K562 (cell line): ENCODE results near the gene PTAR1. TPM values are rescaled to one million over a fixed set of nuclear protein-coding genes. Genes with fewer than 3 reads are reported as not detected.

Source experiments
- ARID3A ChIP-seq: IDR thresholded peaks from 2 replicates; pipeline ENCODE4 v1.6.1; 2012; ENCODE audit warnings: low read depth, low read length, improper control_type of control experiment, borderline replicate concordance
- ATF3 ChIP-seq, 2 experiments: fragments of 450-650 bp in 1 of 2; sonication (generic) in 1 of 2; formaldehyde crosslinking in 1 of 2; IDR thresholded peaks in 1 of 2; conservative IDR thresholded peaks in 1 of 2; 2 replicates each; pipeline versions ENCODE4 v1.6.1 to v1.8.1; 2016 to 2023; ENCODE audit warnings: mild to moderate bottlenecking in 2 of 2, moderate library complexity in 2 of 2, inconsistent platforms in 1 of 2, missing genetic modification reagents in 1 of 2
- ETV1 ChIP-seq: fragments of 450-650 bp; conservative IDR thresholded peaks from 2 replicates; pipeline ENCODE4 v1.6.1; 2016; ENCODE audit warnings: missing genetic modification characterization, control low read depth, low read depth, missing compliant biosample characterization
- FOXA3 ChIP-seq, 2 experiments: fragments of 450-650 bp in 1 of 2; sonication (generic) in 1 of 2; formaldehyde crosslinking; IDR thresholded peaks in 1 of 2; conservative IDR thresholded peaks in 1 of 2; 2 replicates each; pipeline versions ENCODE4 v1.4.0 to v1.8.0; 2020 to 2022; ENCODE audit warnings: mild to moderate bottlenecking in 2 of 2, missing genetic modification reagents in 1 of 2
- HMGN3 ChIP-seq: IDR thresholded peaks from 2 replicates; pipeline ENCODE4 v1.6.1; 2011; ENCODE audit warnings: borderline replicate concordance, low read depth, mild to moderate bottlenecking, mixed read lengths, low read length; ENCODE audit not compliant: insufficient read length; ENCODE audit errors: extremely low read depth
- MXD1 ChIP-seq: fragments of 250-450 bp; sonication (Bioruptor Pico); IDR thresholded peaks from 2 replicates; pipeline ENCODE4 v1.8.0; 2021; ENCODE audit warnings: borderline replicate concordance, mild to moderate bottlenecking, moderate library complexity; ENCODE audit not compliant: poor library complexity, severe bottlenecking
- PCBP2 ChIP-seq: fragments of 200-400 bp; formaldehyde crosslinking; IDR thresholded peaks from 2 replicates; pipeline ENCODE4 v1.6.1; 2018; ENCODE audit warnings: low read length, low read depth, mild to moderate bottlenecking, moderate library complexity; ENCODE audit not compliant: poor library complexity, severe bottlenecking
- POLR3A ChIP-seq: IDR thresholded peaks from 2 replicates; pipeline ENCODE4 v1.6.1; 2011; ENCODE audit warnings: borderline replicate concordance, mild to moderate bottlenecking, moderate library complexity; ENCODE audit not compliant: insufficient read length, insufficient read depth; ENCODE audit errors: extremely low read depth
- RAD51 ChIP-seq: fragments of 450-650 bp; IDR thresholded peaks from 2 replicates; pipeline ENCODE4 v1.7.1; 2016; ENCODE audit warnings: low read depth, mild to moderate bottlenecking, borderline replicate concordance
- RBBP5 ChIP-seq: fragments of 200-600 bp; sonication (generic); IDR thresholded peaks from 2 replicates; pipeline ENCODE4 v1.6.1; 2012; ENCODE audit warnings: borderline replicate concordance, mild to moderate bottlenecking, low read length, control low read depth, inconsistent platforms; ENCODE audit not compliant: insufficient read depth, poor library complexity, severe bottlenecking
- RBM14 ChIP-seq: fragments of 200-400 bp; formaldehyde crosslinking; IDR thresholded peaks from 2 replicates; pipeline ENCODE4 v1.6.1; 2018; ENCODE audit warnings: low read depth, mild to moderate bottlenecking, low read length, moderate library complexity, borderline replicate concordance; ENCODE audit not compliant: insufficient read depth
- RNF2 ChIP-seq: sonication (generic); IDR thresholded peaks from 2 replicates; pipeline ENCODE4 v1.6.1; 2016
- STAT5A ChIP-seq: IDR thresholded peaks from 2 replicates; pipeline ENCODE4 v1.6.1; 2012; ENCODE audit warnings: low read length, inconsistent platforms, borderline replicate concordance
- SUPT5H ChIP-seq: fragments of 450-650 bp; IDR thresholded peaks from 2 replicates; pipeline ENCODE4 v1.6.1; 2016
- XRCC3 ChIP-seq: fragments of 450-650 bp; IDR thresholded peaks from 2 replicates; pipeline ENCODE4 v1.6.1; 2017; ENCODE audit warnings: mild to moderate bottlenecking, moderate library complexity
- ZBTB33 ChIP-seq: sonication (generic); formaldehyde crosslinking; IDR thresholded peaks from 2 replicates; pipeline ENCODE4 v1.8.1; 2023; ENCODE audit warnings: mild to moderate bottlenecking, missing genetic modification reagents
- ZNF184 ChIP-seq: sonication (generic); formaldehyde crosslinking; IDR thresholded peaks from 2 replicates; pipeline ENCODE4 v1.5.0; 2020; ENCODE audit warnings: missing genetic modification reagents
- ZNF3 ChIP-seq: fragments of 250-450 bp; sonication (Bioruptor Pico); IDR thresholded peaks from 2 replicates; pipeline ENCODE4 v1.5.0; 2021; ENCODE audit warnings: mild to moderate bottlenecking, moderate library complexity
- ZNF41 ChIP-seq: fragments of 250-450 bp; sonication (Bioruptor Pico); conservative IDR thresholded peaks from 2 replicates; pipeline ENCODE4 v1.4.0; 2020; ENCODE audit warnings: mild to moderate bottlenecking
- ZNF436 ChIP-seq: fragments of 250-450, 450-650 bp; sonication (Bioruptor Pico); formaldehyde crosslinking; IDR thresholded peaks from 2 replicates; pipeline ENCODE4 v1.7.0; 2020; ENCODE audit warnings: mild to moderate bottlenecking
- ZNF583 ChIP-seq: fragments of 250-450 bp; sonication (Bioruptor Pico); IDR thresholded peaks from 2 replicates; pipeline ENCODE4 v1.4.0; 2020
- polyA plus RNA-seq, 8 experiments: library from polyadenylated mRNA; depleted of rRNA in 4 of 8; stranded (reverse) in 5 of 8; unstranded in 3 of 8; fragments of >200 nt; fragmentation: Nextera tagmentation in 2 of 8; fragmentation: Illumina TruSeq in 1 of 8; extraction: Ambion mirVana in 2 of 8; extraction: Trizol in 1 of 8; gene quantifications; 2 replicates each; pipeline versions ENCODE4 v1.2.1 to v1.2.3, GENCODE V29; 2011 to 2014; ENCODE audit warnings: inconsistent platforms in 1 of 8, missing spikeins in 1 of 8
- total RNA-seq, 7 experiments: library from RNA; depleted of rRNA in 6 of 7; stranded (reverse); fragments of >200 nt in 6 of 7; fragmentation: Illumina TruSeq in 2 of 7; extraction: Trizol in 2 of 7; gene quantifications; 2 replicates each; pipeline versions ENCODE4 v1.2.1 to v1.2.3, GENCODE V29; 2011 to 2021; ENCODE audit warnings: low replicate concordance in 1 of 7

Gene PTAR1
- total and polyA plus RNA-seq, 9 of the 15 experiments (the other 6 are each of a cell fraction or from before 2014, with no cell fraction given), result 10.1 to 48.0 (median 28.0) TPM

- TF ChIP-seq FOXA3 (CRISPR knock-in tag; conservative IDR thresholded peaks at IDR 0.05 in 1 of 2, IDR thresholded peaks at IDR 0.05 in 1 of 2) (no peak), ZNF184 (CRISPR knock-in tag) (no peak), ZNF3 (no peak), HMGN3 (peak; percentile 50), RNF2 (no peak), MXD1 (no peak), RBM14 (no peak), ZNF583 (CRISPR knock-in tag) (no peak), RBBP5 (peak; percentile 90), ARID3A (no peak), ZBTB33 (no peak), SUPT5H (peak; percentile 76), POLR3A (no peak), PCBP2 (no peak), ZNF436 (no peak), ATF3 (IDR thresholded peaks at IDR 0.05) (no peak), ATF3 (CRISPR knock-in tag; conservative IDR thresholded peaks at IDR 0.05) (no peak), XRCC3 (no peak), ETV1 (tag) (no peak), ZNF41 (CRISPR knock-in tag) (no peak), RAD51 (no peak), STAT5A (no peak)
Measured at GRCh38 chr9:69759421-69760277, at the start of gene PTAR1 (continued).
